ENCODE results near the gene CPLANE1.
"Not testable (repeated sequence)": the region's sequence is repeated elsewhere in the genome, so short reads cannot be mapped to it uniquely, and the experiment has no call there.

Gene CPLANE1

GRCh38 chr5:37248970-37249814 is at the start of gene CPLANE1:
Gene CPLANE1 (minus strand): TSS chr5:37249376. CDS start chr5:37247698, 1,678 bp downstream.
- DNase-seq (ENCODE audit: low spot score) = peak; percentile 56

GRCh38 chr5:37296313-37296712 is 47.1 kb upstream of the CPLANE1 start:
- not testable (repeated sequence) for DNase-seq (ENCODE audit: low spot score)

DNA sequence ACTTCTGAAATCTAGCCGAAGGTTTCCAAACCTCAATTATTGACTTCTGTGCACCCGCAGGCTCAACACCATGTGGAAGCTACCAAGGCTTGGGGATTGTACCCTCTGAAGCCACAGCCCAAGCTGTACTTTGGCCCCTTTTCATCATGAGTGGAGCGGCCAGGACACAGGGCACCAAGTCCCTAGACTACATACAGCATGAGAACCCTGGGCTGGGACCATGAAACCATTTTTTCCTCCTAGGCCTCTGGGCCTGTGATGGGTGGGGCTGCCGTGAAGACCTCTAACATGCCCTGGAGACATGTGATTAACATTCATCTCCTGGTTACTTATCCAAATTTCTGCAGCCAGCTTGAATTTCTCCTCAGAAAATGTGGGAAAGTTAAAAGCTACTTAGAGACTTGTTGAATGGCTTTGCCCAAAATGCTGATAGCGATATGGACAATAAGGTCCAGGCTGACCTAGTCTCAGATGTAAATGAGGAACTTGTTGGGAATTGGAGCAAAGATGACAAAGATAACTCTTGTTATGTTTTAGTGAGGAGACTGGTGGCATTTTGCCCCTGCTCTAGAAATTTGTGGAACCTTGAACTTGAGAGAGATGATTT is 34.1 kb upstream of the CPLANE1 start:
- DNase-seq (ENCODE audit: low spot score) = no peak

- DNase-seq (ENCODE audit: low spot score) = no peak
Observed at GRCh38 chr5:37275511-37275910, 26.3 kb upstream of the CPLANE1 start.

GRCh38 chr5:37272511-37272910 is 23.3 kb upstream of the CPLANE1 start:
- no peak for DNase-seq (ENCODE audit: low spot score)

GRCh38 chr5:37268100-37268499 is 18.9 kb upstream of the CPLANE1 start:
- not testable (repeated sequence) for DNase-seq (ENCODE audit: low spot score)

DNA sequence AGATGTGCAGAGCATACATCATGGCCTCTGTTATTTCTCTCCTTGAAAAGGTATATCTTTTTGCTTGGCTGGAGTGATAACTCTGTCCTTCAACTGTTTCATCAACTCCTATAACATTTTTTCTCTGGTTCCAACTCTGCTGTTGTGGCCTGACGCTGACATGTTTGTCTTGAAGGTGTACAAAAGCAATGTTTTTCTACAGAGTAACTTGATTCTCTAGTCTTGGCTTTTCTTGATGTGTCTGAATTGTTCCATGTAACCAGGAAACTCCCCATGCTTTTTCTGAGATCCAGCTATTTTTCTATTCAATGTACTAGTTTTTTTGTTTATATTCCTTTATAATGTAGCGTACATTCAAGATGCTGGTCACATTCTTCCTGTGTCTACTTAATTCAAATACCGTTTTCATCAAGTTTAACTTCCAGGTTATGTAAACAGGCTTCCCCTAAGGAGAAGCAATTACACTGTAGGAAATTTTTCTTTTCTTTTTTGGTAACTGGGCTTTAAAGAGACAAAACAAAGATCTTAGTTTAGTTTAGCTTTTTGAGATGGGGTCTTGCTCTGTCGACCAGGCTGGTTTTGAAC is 6.7 kb upstream of the CPLANE1 start:
- no peak for DNase-seq (ENCODE audit: low spot score)

DNA sequence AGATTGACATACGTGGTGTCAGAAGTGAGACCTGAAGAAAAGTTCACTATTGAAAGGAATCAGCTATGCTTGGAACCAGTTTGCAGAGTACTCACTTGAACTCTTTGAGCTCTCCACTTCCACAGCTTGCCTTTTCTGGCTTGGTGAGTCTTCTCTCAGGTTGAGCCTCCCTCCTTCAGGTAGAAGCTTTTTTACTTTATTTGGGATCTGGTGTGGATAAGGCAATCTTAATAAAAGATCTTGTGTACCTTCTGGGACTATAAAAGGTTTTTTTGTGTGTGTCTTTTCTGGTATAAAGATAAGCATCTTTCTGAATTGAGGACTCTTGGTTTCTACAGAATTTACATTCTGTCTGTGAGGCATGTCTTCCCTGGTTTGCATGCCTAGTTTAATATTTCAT is 5.4 kb upstream of the CPLANE1 start:
- DNase-seq (ENCODE audit: low spot score) = no peak

GRCh38 chr5:37251665-37252064 is 2.5 kb upstream of the CPLANE1 start:
- no peak for DNase-seq (ENCODE audit: low spot score)

DNA sequence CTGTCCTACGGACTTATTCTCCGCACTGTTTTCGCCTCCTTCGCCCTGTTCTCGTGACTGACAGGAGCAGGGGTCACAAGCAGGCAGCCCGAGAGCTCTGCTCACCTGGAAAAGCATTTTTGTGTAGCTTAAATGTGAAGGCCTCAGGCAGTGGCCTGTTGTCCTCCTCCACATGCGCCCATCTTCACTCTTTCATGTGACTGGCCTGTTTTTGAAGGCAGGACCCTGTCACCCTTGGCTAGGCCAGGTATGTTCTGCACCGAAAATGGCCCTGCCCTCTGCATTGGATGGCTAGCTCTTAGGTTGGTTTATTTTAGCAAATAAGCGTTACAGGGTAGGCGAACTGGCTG is 614 bp upstream of the CPLANE1 start:
- DNase-seq (ENCODE audit: low spot score) = no peak

- DNase-seq (ENCODE audit: low spot score) = no peak
Observed at GRCh38 chr5:37248421-37248969, 681 bp downstream of the CPLANE1 start.

GRCh38 chr5:37247496-37247895 is 1.7 kb downstream of the CPLANE1 start:
- no peak for DNase-seq (ENCODE audit: low spot score)

DNA sequence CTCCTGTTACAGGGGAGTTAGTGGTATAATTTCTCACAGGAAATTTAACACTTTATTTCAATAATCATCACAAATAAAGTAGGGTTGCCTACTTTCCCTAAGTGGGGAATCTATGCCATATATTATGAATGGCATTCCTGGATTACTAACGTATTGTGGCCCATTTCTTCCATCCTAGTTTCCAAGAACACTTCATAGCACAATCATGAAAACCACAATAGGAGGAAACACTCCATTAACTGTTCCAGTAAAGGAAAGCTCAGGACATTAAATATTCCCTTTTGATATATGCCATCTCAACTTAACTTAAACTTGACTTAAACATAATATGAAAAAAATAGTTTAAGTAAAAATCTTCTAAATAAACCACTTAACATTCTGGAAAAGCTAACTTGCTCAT is 2.1 kb downstream of the CPLANE1 start:
- no peak for DNase-seq (ENCODE audit: low spot score)

DNA sequence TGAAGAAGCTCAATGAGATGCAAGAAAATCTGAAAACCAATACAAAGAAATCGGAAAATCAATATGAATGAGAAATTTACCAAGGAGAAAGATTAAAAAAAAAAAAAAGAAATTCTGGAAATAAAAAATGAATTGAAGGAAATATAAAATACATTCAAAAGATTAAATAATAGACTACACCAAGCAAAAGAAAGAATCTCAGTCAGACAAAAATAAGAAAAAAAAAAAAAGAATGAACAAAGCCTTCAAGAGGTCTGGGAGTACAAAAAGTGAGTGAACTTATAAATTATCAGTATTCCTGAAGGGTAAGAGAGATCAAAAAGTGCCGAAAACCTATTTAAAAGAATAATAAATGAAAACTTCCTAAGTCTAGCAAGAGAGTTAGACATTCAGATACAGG is 14.9 kb downstream of the CPLANE1 start:
- no peak for DNase-seq (ENCODE audit: low spot score)

- DNase-seq (ENCODE audit: low spot score) = no peak
Observed at GRCh38 chr5:37226377-37226776, 22.8 kb downstream of the CPLANE1 start.

DNA sequence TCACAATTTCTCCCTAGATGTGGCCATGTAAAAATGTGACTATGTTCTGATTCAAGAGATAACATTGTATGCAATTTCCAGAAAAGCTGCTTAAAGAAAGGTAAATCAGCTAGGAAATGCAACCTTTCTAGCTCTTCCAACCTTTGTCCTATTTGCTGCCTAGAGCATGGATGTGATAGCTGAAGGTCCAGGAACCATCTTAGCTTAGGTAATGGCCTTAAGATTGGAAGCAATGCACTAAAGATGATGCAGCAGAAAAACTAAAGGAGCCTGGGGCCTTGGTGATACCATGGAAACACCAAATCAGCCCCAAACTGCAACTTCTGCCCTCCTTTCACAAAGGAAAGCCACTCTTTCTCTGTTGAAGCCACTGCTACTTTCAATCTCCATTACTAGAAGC is 27.0 kb downstream of the CPLANE1 start:
- no peak for DNase-seq (ENCODE audit: low spot score)

- DNase-seq (ENCODE audit: low spot score) = not testable (repeated sequence)
Observed at GRCh38 chr5:37220426-37220825, 28.8 kb downstream of the CPLANE1 start.

DNA sequence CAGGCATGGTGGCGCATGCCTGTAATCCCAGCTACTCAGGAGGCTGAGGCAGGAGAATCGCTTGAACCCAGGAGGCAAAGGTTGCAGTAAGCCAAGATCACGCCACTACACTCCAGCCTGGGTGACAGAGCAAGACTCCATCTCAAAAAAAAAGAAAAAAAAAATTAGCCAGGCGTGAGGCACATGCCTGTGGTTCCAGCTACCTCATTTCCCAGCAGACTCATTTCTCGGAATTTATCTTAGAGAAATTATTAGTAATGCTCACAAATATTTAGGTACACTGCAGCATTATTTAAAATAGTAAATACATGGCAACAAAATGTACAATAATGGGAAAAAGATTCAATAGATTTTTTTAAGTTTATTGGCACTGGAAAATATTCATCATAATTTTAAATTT is 29.8 kb downstream of the CPLANE1 start:
- DNase-seq (ENCODE audit: low spot score) = not testable (repeated sequence)

DNA sequence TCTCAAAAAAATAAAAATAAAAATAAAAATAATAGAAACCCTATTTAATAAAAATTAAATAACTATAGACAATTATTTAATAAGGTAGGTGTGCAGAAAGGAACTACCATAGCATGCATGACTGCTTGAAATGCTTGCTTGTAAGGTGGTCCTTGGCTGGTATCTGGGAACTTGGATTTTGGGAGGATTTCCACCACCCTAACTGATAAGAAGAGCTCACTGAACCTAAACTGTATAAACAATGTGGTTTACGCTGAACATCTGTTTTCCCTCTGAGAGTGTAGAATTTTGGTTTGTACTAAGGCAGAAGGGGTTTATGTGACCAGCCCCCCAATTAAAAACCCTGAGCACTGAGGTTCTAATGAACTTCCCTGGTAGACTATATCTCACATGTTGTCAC is 31.2 kb downstream of the CPLANE1 start:
- no peak for DNase-seq (ENCODE audit: low spot score)

GRCh38 chr5:37214550-37214949 is 34.6 kb downstream of the CPLANE1 start:
- DNase-seq (ENCODE audit: low spot score) = peak; percentile 19

DNA sequence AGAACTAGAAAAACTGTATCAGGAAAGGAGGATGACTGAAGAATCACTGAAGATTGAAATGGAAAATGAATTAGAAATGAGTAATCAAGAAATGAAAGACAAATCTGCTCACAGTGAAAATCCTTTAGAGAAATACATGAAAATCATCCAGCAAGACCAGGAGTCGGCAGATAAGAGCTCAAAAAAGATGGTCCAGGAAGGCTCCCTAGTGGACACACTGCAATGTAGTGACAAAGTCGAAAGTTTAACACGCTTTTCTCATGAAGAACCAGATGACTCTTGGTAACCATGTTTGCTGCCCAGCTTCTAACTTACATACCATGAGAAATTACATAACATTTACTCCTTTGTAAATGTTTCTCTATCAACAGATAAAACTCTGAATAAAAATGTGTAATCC is 37.1 kb downstream of the CPLANE1 start:
- no peak for DNase-seq (ENCODE audit: low spot score)

DNA sequence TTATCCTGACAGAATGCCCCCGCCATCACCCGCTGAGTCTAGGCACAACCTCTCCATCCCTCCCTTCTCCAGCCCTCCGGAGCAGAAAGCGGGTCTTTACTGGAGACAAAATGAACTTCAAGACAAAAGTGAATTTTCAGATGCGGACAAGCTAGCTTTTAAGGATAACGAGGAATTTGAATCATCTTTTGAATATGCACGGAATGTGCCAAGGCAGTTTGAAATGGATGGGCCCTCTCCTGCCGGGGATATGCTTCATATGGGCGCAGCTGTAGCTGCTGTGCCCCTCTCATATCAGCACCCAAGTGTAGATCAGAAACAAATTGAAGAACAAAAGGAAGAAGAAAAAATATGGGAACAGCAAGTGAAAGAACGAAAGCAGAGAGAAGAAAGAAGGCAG is 37.5 kb downstream of the CPLANE1 start:
- DNase-seq (ENCODE audit: low spot score) = no peak
